Activated T-cell treated with anti-CD3 and anti-CD28 coated beads, Interleukin-2, amount 50 U/mL, for 72 hours (primary cell): ENCODE data around the gene HSDL2. TPM values are rescaled to one million over a fixed set of nuclear protein-coding genes. Genes with fewer than 3 reads are reported as not detected.

ENCODE experiments used
- ATAC-seq, 2 donors: fragments of 150-1000 bp; cut with Tn5 transposase; replicated peaks in 1 of 2; 2 replicates each; pipeline ENCODE4 v1.10.0; 2021; ENCODE audit warnings: moderate library complexity in 2 of 2, mild to moderate bottlenecking in 1 of 2
- DNase-seq, 2 donors: peaks; one replicate each; pipeline ENCODE4 v3.0.0; 2021 to 2022; ENCODE audit warnings: mixed read lengths in 1 of 2
- H3K27ac Mint-ChIP-seq: one replicate; pipeline ENCODE4 v1.8.0; 2022; ENCODE audit warnings: mild to moderate bottlenecking, moderate library complexity, mixed read lengths
- H3K27me3 Mint-ChIP-seq: one replicate; pipeline ENCODE4 v1.8.0; 2022; ENCODE audit warnings: low read depth, mixed read lengths
- H3K36me3 Mint-ChIP-seq, 2 donors: one replicate each; pipeline ENCODE4 v1.8.0; 2022; ENCODE audit warnings: mixed read lengths in 2 of 2, mild to moderate bottlenecking in 1 of 2; ENCODE audit not compliant: insufficient read depth in 2 of 2
- H3K4me1 Mint-ChIP-seq: one replicate; pipeline ENCODE4 v1.8.0; 2022; ENCODE audit warnings: low read depth, mixed read lengths
- H3K4me3 Mint-ChIP-seq, 2 donors: one replicate each; pipeline ENCODE4 v1.8.0; 2022; ENCODE audit warnings: mild to moderate bottlenecking in 2 of 2, mixed read lengths in 2 of 2, moderate library complexity in 2 of 2
- H3K9me3 Mint-ChIP-seq, 2 donors: one replicate each; pipeline ENCODE4 v1.8.0; 2022; ENCODE audit warnings: mixed read lengths in 2 of 2
- total RNA-seq, 2 donors: library from RNA; stranded (reverse); gene quantifications; one replicate each; pipeline ENCODE4 v1.2.3, GENCODE V29; 2022

The HSDL2 gene
- total RNA-seq = 10 to 100 TPM; 27.3 to 33.1 TPM

DNA sequence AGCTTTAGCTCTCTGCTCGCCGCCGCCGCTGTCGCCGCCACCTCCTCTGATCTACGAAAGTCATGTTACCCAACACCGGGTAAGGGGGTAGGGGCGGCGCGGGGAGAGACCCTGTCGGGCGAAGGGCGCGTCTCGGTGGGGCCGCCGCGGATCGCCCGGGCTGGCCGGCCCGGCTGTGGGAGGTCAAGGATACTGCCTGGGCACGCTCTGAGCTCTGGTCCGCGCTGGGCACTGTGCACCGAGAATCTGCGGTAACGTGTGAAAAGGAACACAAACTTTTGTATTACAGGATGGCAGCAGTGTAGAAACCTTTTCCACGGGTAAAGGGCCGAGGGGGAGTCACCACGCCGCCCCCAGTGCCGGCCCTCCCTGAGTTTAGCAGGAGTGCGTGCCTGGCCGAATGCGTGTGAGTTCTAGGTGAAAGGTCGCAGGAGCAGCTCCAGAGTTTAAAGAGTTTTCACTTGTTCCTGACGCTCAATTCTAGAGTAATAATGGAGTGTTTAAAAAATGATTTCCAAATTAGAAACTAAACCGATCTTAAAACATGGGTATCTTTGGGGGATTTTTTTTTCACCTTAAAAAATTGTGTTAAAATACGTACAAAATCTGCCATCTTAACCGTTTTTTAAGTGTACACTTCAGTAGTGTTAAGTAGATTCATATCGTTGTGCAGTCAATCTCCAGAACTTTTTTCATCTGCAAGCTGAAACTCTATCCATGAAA, at the start of gene HSDL2:
Gene HSDL2 (plus strand): TSS at position 7 of the 723 bp plus-strand sequence. CDS start 56 bp downstream, at position 63.
- no peak for ATAC-seq
- no peaks in the 10 kb centered on the region for H3K9me3 Mint-ChIP-seq
- peak in 1 of 2 donors; percentile 30 for DNase-seq
- no peaks in the 10 kb centered on the region for H3K27me3 Mint-ChIP-seq
- peak within 1 kb of the TSS; percentile 99 to 100 for H3K4me3 Mint-ChIP-seq
- H3K27ac Mint-ChIP-seq = peak within 1 kb of the TSS; percentile 100
- peaks cover 3 to 6% of the 10 kb centered on the region in 2 donors for H3K36me3 Mint-ChIP-seq
- peaks cover 67% of the 10 kb centered on the region for H3K4me1 Mint-ChIP-seq

GRCh38 chr9:112331674-112331952, 48.3 kb upstream of the HSDL2 start:
- no peaks in the 10 kb centered on the region for H3K9me3 Mint-ChIP-seq
- H3K27ac Mint-ChIP-seq = peak overlapping the region; percentile 93
- H3K36me3 Mint-ChIP-seq = peaks cover 3 to 8% of the 10 kb centered on the region in 2 donors
- H3K4me3 Mint-ChIP-seq = peak overlapping the region; percentile 90 to 97
- H3K27me3 Mint-ChIP-seq = no peaks in the 10 kb centered on the region
- peaks cover 66% of the 10 kb centered on the region for H3K4me1 Mint-ChIP-seq
- no peak for DNase-seq
- no peak for ATAC-seq

GRCh38 chr9:112332214-112332613, 47.7 kb upstream of the HSDL2 start:
- peaks cover 3 to 8% of the 10 kb centered on the region in 2 donors for H3K36me3 Mint-ChIP-seq
- no peaks in the 10 kb centered on the region for H3K27me3 Mint-ChIP-seq
- peak overlapping the region; percentile 90 to 97 for H3K4me3 Mint-ChIP-seq
- DNase-seq (no peak), ATAC-seq (no peak)
- peak overlapping the region; percentile 93 for H3K27ac Mint-ChIP-seq
- H3K9me3 Mint-ChIP-seq = no peaks in the 10 kb centered on the region
- H3K4me1 Mint-ChIP-seq = peaks cover 61% of the 10 kb centered on the region

DNA sequence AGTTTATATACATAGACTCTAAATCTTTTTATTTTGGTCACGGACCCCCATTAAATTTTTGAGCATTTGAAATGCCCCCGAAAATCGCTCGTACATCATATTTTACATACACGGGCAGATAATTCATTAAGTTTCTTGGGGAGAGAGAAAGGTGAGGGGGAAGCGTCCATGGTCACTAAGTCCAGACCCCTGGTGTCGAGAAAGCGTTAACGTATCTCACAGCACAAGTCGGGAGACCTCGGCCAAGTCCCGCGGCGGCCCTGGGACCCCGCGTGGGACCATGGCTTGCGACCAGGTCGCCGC, 47.3 kb upstream of the HSDL2 start:
- H3K4me1 Mint-ChIP-seq = peaks cover 56% of the 10 kb centered on the region
- no peaks in the 10 kb centered on the region for H3K27me3 Mint-ChIP-seq
- no peak for ATAC-seq

GRCh38 chr9:112332977-112333638, 46.8 kb upstream of the HSDL2 start, which contains the start of gene PTBP3:
Gene PTBP3 (minus strand): TSS chr9:112333619. CDS start chr9:112297865, 35,754 bp downstream.
- DNase-seq (peak; percentile 87 to 88), ATAC-seq (peak; percentile 76)
- Mint-ChIP-seq H3K27me3 (no peaks in the 10 kb centered on the region), H3K9me3 (no peaks in the 10 kb centered on the region), H3K36me3 (peaks cover 3 to 8% of the 10 kb centered on the region in 2 donors), H3K4me1 (peaks cover 52% of the 10 kb centered on the region), H3K27ac (peak within 1 kb of the TSS; percentile 98), H3K4me3 (peak within 1 kb of the TSS; percentile 95 to 97)

More for the DNA sequence above, 47.3 kb upstream of the HSDL2 start:
- Mint-ChIP-seq H3K36me3 (peaks cover 3 to 8% of the 10 kb centered on the region in 2 donors), H3K9me3 (no peaks in the 10 kb centered on the region), H3K4me3 (peak overlapping the region; percentile 90 to 97), H3K27ac (peak overlapping the region; percentile 93)
- DNase-seq = no peak

GRCh38 chr9:112333639-112334431, 46.1 kb upstream of the HSDL2 start:
- Mint-ChIP-seq H3K27ac (peak overlapping the region; percentile 98), H3K27me3 (no peaks in the 10 kb centered on the region), H3K4me1 (peaks cover 44% of the 10 kb centered on the region), H3K9me3 (no peaks in the 10 kb centered on the region), H3K4me3 (peak overlapping the region; percentile 95 to 97), H3K36me3 (peaks cover 2% of the 10 kb centered on the region in 2 donors)
- ATAC-seq (peak; percentile 79 to 81), DNase-seq (peak; percentile 90 to 93)

DNA sequence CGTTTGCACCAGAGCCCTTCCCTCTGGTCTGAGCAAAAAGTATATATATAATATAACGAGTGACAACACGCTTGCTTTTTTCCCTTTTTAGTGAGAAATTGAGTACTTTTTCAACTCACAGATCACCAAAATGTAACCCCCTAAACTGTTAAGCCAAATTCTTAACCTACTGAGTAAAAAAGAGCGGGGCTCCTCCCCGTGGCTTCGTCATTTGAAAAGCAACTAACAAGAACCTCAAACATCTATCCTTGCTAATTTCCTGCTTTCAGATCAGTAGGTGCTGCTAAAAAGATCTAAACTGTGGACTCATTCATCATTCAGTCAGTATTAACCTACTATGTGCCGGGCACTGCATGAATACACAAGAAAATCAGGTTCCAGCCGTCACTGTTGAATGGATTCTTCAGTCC, 45.5 kb upstream of the HSDL2 start:
- Mint-ChIP-seq H3K4me3 (peak overlapping the region; percentile 95), H3K36me3 (peaks cover 2% of the 10 kb centered on the region in 2 donors), H3K4me1 (peaks cover 39% of the 10 kb centered on the region), H3K27ac (peak overlapping the region; percentile 98), H3K9me3 (no peaks in the 10 kb centered on the region), H3K27me3 (no peaks in the 10 kb centered on the region)
- DNase-seq (peak; percentile 62 to 63), ATAC-seq (peak; percentile 7 to 20)

- ATAC-seq (no peak), DNase-seq (no peak)
- Mint-ChIP-seq H3K27ac (no peak overlapping the region), H3K9me3 (no peaks in the 10 kb centered on the region), H3K27me3 (no peaks in the 10 kb centered on the region), H3K4me3 (no peak overlapping the region), H3K36me3 (peaks cover 0 to 2% of the 10 kb centered on the region in 2 donors), H3K4me1 (peaks cover 14% of the 10 kb centered on the region)
These were observed 42.4 kb upstream of the HSDL2 start for GRCh38 chr9:112337547-112337946.

DNA sequence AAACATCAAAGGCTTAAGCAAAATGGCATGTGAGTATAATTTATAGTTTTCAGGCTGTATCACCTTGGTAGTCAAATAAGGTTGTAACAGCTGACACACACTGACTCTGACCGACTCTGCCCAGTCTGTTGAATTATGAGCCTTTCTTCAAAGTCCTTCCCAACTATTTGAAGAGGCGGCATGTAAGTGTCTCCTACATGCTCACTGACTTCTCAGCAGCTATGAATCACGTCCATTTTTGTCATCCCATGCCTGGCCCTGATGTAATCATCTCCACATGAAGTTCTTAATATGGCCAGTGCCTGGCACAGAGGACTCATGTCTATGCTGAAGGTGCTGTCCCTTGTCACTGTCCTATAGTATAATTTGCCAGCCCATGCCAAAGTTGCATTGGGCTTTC, 41.3 kb upstream of the HSDL2 start:
- peaks cover 14% of the 10 kb centered on the region for H3K4me1 Mint-ChIP-seq
- DNase-seq (no peak), ATAC-seq (peak in 1 of 2 donors; percentile 41)
- H3K9me3 Mint-ChIP-seq = no peaks in the 10 kb centered on the region
- peaks cover 0 to 2% of the 10 kb centered on the region in 2 donors for H3K36me3 Mint-ChIP-seq
- H3K27ac Mint-ChIP-seq = no peak overlapping the region
- no peaks in the 10 kb centered on the region for H3K27me3 Mint-ChIP-seq
- no peak overlapping the region for H3K4me3 Mint-ChIP-seq

DNA sequence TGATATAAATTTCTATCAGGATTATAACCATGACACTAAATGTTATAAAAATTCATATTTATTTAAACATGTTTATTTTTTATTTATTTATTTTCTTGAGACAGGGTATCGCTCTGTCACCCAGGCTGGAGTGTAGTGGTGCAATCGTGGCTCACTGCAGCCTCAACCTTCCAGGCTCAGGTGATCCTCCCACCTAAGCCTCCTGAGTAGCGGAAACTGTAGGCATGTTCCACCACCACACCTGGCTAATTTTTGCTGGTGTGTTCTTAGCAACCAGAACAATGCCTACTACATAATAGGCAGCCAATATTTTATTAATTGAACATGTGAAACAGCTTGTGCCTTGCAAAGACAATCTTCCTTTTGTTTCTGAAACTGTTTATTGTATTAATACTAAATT, 40.0 kb upstream of the HSDL2 start:
- Mint-ChIP-seq H3K4me1 (peaks cover 4% of the 10 kb centered on the region), H3K36me3 (no peaks in the 10 kb centered on the region), H3K27ac (no peak overlapping the region), H3K27me3 (no peaks in the 10 kb centered on the region), H3K4me3 (no peak overlapping the region), H3K9me3 (no peaks in the 10 kb centered on the region)
- DNase-seq (no peak), ATAC-seq (no peak)

DNA sequence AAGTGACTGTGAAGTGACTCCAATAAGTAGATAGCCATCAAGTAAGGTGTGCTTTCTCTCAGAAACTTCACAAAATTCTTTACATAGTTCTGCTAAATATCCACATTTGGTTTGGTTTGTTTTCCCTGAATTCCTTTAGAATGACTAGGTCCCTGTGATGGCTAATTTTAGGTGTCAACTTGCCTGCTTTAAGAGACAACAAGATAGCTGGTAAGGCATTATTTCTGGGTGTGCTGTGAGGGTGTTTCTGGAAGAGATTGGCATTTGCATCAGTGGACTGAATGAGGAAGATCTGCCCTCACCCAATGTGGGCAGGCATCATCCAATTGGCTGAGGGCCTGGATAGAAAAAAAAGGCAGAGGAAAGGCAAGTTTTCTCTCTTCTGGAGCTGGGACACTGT, 38.2 kb upstream of the HSDL2 start:
- Mint-ChIP-seq H3K4me3 (no peak overlapping the region), H3K9me3 (no peaks in the 10 kb centered on the region), H3K27ac (no peak overlapping the region), H3K4me1 (no peaks in the 10 kb centered on the region), H3K36me3 (no peaks in the 10 kb centered on the region), H3K27me3 (no peaks in the 10 kb centered on the region)
- ATAC-seq (no peak), DNase-seq (no peak)

DNA sequence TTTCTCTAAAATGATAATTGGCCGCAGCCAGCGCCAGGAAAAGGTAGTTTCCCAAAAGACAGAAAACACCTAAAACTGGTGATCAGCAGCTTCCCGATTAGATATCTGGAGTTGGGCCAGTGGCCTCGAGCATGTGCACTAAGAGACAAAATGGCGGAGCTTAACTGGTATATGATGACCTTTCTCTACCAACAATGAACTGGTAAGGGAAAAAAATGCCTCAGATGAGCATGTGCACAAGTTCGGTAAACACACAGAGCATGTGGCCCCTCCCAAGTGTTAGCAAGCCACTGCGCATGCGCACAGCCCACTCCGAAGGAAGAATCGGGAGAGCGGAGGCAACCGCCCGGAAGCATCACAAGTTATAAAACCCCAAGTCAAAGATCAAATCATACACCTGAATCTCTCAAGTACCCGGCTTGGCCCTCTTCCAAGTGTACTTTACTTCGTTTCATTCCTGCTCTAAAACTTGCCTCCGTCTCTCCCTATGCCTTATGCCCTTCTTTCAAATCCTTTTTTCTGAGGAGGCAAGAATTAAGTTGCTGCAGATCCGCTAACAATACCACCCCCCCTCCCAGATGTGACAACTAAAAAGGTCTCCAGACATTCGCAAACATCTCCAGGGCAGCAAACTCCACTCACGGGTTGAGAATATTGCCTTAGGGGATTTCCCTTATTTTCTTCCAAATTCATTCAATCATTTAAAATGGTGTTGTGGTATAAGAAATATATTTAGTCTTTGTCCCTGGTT, 31.5 kb upstream of the HSDL2 start:
- peaks cover 20% of the 10 kb centered on the region for H3K4me1 Mint-ChIP-seq
- H3K27ac Mint-ChIP-seq = peak overlapping the region; percentile 87
- peak overlapping the region; percentile 77 to 80 for H3K4me3 Mint-ChIP-seq
- no peaks in the 10 kb centered on the region for H3K27me3 Mint-ChIP-seq
- ATAC-seq (peak; percentile 64 to 82), DNase-seq (peak; percentile 78 to 81)
- no peaks in the 10 kb centered on the region for H3K36me3 Mint-ChIP-seq
- no peaks in the 10 kb centered on the region for H3K9me3 Mint-ChIP-seq
